Measurements from ENCODE around the gene TPSG1.

Gene TPSG1

DNA sequence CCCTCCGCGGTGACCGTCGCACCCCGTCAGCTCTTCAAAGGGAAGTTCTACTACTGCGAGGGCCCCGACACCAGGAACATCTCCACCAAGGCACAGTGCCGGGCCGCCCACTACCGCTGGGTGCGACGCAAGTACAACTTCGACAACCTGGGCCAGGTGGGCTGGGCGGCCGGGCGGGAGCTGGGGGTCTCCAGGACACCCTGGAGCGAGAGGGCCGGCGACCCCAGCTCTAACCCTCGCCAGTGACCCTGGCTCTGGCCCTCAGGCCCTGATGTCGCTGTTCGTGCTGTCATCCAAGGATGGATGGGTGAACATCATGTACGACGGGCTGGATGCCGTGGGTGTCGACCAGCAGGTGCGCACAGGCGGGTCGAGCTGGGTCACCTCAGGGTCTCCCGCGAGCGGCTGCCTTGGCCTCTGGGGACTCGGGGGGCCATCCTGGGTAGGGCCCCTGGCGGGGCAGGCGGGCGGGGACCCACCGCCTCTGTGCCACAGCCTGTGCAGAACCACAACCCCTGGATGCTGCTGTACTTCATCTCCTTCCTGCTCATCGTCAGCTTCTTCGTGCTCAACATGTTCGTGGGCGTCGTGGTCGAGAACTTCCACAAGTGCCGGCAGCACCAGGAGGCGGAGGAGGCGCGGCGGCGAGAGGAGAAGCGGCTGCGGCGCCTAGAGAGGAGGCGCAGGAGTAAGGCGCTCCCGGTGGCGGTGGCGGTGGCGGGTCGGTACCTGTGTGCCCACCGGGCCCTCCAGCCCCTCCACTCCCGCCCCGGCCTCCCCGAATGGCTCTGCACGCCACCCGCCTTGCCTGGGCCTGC lies 13.4 kb downstream of the TPSG1 start:
- TF ChIP-seq TOX (CRISPR knock-in tag; IDR thresholded peaks at IDR 0.05; ENCODE audit: borderline replicate concordance) (no peak), ZC3H10 (CRISPR knock-in tag; IDR thresholded peaks at IDR 0.05) (no peak), SNAI2 (CRISPR knock-in tag; IDR thresholded peaks at IDR 0.05) (no peak), CSDC2 (CRISPR knock-in tag; IDR thresholded peaks at IDR 0.05) (no peak), ZNF8 (CRISPR knock-in tag; IDR thresholded peaks at IDR 0.05) (no peak), ARNTL (CRISPR knock-in tag; IDR thresholded peaks at IDR 0.05; ENCODE audit: borderline replicate concordance, low read depth) (no peak), TCF4 (CRISPR knock-in tag; IDR thresholded peaks at IDR 0.05; ENCODE audit: borderline replicate concordance) (no peak)
- TF ChIP-seq, protein P1, sequence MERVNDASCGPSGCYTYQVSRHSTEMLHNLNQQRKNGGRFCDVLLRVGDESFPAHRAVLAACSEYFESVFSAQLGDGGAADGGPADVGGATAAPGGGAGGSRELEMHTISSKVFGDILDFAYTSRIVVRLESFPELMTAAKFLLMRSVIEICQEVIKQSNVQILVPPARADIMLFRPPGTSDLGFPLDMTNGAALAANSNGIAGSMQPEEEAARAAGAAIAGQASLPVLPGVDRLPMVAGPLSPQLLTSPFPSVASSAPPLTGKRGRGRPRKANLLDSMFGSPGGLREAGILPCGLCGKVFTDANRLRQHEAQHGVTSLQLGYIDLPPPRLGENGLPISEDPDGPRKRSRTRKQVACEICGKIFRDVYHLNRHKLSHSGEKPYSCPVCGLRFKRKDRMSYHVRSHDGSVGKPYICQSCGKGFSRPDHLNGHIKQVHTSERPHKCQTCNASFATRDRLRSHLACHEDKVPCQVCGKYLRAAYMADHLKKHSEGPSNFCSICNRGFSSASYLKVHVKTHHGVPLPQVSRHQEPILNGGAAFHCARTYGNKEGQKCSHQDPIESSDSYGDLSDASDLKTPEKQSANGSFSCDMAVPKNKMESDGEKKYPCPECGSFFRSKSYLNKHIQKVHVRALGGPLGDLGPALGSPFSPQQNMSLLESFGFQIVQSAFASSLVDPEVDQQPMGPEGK (CRISPR knock-in tag; IDR thresholded peaks at IDR 0.05; ENCODE audit: borderline replicate concordance), result no peak
- TF ChIP-seq, protein P2, sequence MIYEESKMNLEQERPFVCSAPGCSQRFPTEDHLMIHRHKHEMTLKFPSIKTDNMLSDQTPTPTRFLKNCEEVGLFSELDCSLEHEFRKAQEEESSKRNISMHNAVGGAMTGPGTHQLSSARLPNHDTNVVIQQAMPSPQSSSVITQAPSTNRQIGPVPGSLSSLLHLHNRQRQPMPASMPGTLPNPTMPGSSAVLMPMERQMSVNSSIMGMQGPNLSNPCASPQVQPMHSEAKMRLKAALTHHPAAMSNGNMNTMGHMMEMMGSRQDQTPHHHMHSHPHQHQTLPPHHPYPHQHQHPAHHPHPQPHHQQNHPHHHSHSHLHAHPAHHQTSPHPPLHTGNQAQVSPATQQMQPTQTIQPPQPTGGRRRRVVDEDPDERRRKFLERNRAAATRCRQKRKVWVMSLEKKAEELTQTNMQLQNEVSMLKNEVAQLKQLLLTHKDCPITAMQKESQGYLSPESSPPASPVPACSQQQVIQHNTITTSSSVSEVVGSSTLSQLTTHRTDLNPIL (CRISPR knock-in tag; IDR thresholded peaks at IDR 0.05; ENCODE audit: low read depth), result no peak
- ATAC-seq, result no peak

DNA sequence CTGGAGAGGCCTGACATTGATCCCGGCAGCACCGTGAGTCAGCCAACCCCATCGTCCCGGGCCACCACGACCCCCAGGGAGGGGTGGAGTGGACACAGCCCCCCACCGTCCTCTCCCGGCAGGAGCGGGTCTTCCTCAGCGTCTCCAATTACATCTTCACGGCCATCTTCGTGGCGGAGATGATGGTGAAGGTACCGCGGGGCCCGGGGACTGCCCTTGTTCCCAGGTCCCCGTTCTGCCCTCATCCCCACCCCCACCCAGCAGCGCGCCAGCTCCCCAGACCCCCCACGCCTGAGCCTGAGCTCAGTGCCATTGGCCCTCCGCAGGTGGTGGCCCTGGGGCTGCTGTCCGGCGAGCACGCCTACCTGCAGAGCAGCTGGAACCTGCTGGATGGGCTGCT lies 14.6 kb downstream of the TPSG1 start:
- TF ChIP-seq RARB (CRISPR knock-in tag; IDR thresholded peaks at IDR 0.05) (no peak), ARNTL (CRISPR knock-in tag; IDR thresholded peaks at IDR 0.05; ENCODE audit: borderline replicate concordance, low read depth) (no peak), TCF4 (CRISPR knock-in tag; IDR thresholded peaks at IDR 0.05; ENCODE audit: borderline replicate concordance) (no peak), TOX (CRISPR knock-in tag; IDR thresholded peaks at IDR 0.05; ENCODE audit: borderline replicate concordance) (no peak), GLIS3 (CRISPR knock-in tag; IDR thresholded peaks at IDR 0.05) (no peak), PPARA (CRISPR knock-in tag; IDR thresholded peaks at IDR 0.05; ENCODE audit: borderline replicate concordance) (no peak), ISL1 (CRISPR knock-in tag; IDR thresholded peaks at IDR 0.05) (no peak), ZNF565 (CRISPR knock-in tag; conservative IDR thresholded peaks at IDR 0.05; ENCODE audit: low read depth) (no peak), ZFP30 (CRISPR knock-in tag; IDR thresholded peaks at IDR 0.05) (no peak)
- TF ChIP-seq, protein P3, sequence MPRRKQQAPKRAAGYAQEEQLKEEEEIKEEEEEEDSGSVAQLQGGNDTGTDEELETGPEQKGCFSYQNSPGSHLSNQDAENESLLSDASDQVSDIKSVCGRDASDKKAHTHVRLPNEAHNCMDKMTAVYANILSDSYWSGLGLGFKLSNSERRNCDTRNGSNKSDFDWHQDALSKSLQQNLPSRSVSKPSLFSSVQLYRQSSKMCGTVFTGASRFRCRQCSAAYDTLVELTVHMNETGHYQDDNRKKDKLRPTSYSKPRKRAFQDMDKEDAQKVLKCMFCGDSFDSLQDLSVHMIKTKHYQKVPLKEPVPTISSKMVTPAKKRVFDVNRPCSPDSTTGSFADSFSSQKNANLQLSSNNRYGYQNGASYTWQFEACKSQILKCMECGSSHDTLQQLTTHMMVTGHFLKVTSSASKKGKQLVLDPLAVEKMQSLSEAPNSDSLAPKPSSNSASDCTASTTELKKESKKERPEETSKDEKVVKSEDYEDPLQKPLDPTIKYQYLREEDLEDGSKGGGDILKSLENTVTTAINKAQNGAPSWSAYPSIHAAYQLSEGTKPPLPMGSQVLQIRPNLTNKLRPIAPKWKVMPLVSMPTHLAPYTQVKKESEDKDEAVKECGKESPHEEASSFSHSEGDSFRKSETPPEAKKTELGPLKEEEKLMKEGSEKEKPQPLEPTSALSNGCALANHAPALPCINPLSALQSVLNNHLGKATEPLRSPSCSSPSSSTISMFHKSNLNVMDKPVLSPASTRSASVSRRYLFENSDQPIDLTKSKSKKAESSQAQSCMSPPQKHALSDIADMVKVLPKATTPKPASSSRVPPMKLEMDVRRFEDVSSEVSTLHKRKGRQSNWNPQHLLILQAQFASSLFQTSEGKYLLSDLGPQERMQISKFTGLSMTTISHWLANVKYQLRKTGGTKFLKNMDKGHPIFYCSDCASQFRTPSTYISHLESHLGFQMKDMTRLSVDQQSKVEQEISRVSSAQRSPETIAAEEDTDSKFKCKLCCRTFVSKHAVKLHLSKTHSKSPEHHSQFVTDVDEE (CRISPR knock-in tag; IDR thresholded peaks at IDR 0.05), result no peak
- TF ChIP-seq, protein P2 (CRISPR knock-in tag; IDR thresholded peaks at IDR 0.05; ENCODE audit: low read depth), result no peak
- TF ChIP-seq, protein P4, sequence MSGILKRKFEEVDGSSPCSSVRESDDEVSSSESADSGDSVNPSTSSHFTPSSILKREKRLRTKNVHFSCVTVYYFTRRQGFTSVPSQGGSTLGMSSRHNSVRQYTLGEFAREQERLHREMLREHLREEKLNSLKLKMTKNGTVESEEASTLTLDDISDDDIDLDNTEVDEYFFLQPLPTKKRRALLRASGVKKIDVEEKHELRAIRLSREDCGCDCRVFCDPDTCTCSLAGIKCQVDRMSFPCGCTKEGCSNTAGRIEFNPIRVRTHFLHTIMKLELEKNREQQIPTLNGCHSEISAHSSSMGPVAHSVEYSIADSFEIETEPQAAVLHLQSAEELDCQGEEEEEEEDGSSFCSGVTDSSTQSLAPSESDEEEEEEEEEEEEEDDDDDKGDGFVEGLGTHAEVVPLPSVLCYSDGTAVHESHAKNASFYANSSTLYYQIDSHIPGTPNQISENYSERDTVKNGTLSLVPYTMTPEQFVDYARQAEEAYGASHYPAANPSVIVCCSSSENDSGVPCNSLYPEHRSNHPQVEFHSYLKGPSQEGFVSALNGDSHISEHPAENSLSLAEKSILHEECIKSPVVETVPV (CRISPR knock-in tag; IDR thresholded peaks at IDR 0.05), result no peak
- TF ChIP-seq, protein P5, sequence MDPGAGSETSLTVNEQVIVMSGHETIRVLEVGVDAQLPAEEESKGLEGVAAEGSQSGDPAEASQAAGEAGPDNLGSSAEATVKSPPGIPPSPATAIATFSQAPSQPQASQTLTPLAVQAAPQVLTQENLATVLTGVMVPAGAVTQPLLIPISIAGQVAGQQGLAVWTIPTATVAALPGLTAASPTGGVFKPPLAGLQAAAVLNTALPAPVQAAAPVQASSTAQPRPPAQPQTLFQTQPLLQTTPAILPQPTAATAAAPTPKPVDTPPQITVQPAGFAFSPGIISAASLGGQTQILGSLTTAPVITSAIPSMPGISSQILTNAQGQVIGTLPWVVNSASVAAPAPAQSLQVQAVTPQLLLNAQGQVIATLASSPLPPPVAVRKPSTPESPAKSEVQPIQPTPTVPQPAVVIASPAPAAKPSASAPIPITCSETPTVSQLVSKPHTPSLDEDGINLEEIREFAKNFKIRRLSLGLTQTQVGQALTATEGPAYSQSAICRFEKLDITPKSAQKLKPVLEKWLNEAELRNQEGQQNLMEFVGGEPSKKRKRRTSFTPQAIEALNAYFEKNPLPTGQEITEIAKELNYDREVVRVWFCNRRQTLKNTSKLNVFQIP (CRISPR knock-in tag; IDR thresholded peaks at IDR 0.05; ENCODE audit: borderline replicate concordance, low read depth), result no peak
- ATAC-seq, result no peak

Measured in SK-N-SH treated with all-trans-retinoic acid at 6 μM for 48 hours (cell line).